ENCODE data around the gene SORT1. TPM values are rescaled to one million over a fixed set of nuclear protein-coding genes. Genes with fewer than 3 reads are reported as not detected.

Gene SORT1
- total RNA-seq, 2 experiments from 2014 or later = 21.8 to 45.5 TPM

DNA sequence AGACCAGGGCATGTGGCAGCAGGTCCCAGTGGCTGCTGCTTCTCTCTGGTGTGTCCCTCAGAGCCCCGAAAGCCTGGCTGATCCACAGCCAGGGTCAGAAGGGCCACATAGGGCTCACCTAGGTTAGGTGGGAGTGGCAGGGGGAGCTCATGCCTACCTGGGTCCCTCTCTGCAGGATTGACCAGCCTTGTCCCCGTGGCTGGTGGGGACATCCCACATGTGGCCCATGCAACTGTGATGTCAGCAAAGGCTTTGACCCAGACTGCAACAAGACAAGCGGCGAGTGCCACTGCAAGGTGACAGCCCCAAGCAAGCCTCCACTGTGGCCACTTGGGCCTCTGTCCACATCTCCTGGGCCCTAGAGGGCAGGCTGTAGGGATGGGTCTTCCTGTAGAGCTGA lies 132.7 kb downstream of the SORT1 start:
- ChIA-PET CTCF (ENCODE audit: unreplicated experiment) (interaction anchor here (1.2 kb wide), 1 partner anchor 135 kb away, joined by 4 read pairs; no protein-coding TSS in a partner anchor), POLR2A (no interaction called here)
- H3K9me2 ChIP-seq (ENCODE audit: insufficient read depth, low read length) = no peaks in the 10 kb centered on the region
- intact Hi-C loops (cut with micrococcal nuclease; ENCODE audit: unreplicated experiment) = no loop called here
- no peaks in the 10 kb centered on the region for H3K36me3 ChIP-seq (ENCODE audit: insufficient read depth, low read length)
- BruUV-seq (replicated peaks) = no TSS peak
- DNase-seq (ENCODE audit: low spot score) = no peak
- H3K27ac ChIP-seq (ENCODE audit: low read depth, low read length, poor library complexity, severe bottlenecking) = no peak overlapping the region
- no peak overlapping the region for H2AFZ ChIP-seq (ENCODE audit: low read length)
- H3K79me2 ChIP-seq (ENCODE audit: insufficient read depth, low read depth, low read length) = no peaks in the 10 kb centered on the region
- H3K4me1 ChIP-seq (ENCODE audit: insufficient read depth, low read length, poor library complexity, severe bottlenecking) = no peaks in the 10 kb centered on the region
- no peak overlapping the region for H3K4me3 ChIP-seq (ENCODE audit: low read depth, low read length, poor library complexity, severe bottlenecking)
- H4K20me1 ChIP-seq (ENCODE audit: insufficient read depth, low read length) = no peaks in the 10 kb centered on the region
- H3K9me3 ChIP-seq (ENCODE audit: low read length) = no peaks in the 10 kb centered on the region
- TF ChIP-seq EZH2phosphoT487 (IDR thresholded peaks at IDR 0.05; ENCODE audit: borderline replicate concordance, low read depth, low read length) = no peak
- TF ChIP-seq, protein P1, sequence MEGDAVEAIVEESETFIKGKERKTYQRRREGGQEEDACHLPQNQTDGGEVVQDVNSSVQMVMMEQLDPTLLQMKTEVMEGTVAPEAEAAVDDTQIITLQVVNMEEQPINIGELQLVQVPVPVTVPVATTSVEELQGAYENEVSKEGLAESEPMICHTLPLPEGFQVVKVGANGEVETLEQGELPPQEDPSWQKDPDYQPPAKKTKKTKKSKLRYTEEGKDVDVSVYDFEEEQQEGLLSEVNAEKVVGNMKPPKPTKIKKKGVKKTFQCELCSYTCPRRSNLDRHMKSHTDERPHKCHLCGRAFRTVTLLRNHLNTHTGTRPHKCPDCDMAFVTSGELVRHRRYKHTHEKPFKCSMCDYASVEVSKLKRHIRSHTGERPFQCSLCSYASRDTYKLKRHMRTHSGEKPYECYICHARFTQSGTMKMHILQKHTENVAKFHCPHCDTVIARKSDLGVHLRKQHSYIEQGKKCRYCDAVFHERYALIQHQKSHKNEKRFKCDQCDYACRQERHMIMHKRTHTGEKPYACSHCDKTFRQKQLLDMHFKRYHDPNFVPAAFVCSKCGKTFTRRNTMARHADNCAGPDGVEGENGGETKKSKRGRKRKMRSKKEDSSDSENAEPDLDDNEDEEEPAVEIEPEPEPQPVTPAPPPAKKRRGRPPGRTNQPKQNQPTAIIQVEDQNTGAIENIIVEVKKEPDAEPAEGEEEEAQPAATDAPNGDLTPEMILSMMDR (conservative IDR thresholded peaks at IDR 0.05; ENCODE audit: low read length) = no peak
- H3K4me2 ChIP-seq (ENCODE audit: low read length) = no peak overlapping the region

DNA sequence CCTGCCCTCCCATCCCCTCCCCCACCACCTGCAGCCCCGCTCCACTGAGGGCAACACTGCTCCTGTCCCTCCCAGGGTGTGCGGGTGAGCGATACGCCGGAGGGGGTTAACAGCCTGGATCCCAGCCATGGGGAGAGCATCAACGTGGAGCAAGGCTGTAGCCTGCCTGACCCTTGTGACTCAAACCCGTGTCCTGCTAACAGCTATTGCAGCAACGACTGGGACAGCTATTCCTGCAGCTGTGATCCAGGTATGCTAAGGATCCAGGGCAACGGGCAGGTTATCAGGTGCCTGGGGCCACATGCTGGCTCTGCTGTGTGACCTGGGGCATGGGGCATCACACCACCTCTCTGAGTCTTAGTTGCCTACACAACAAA lies 133.4 kb downstream of the SORT1 start:
- ChIA-PET CTCF (ENCODE audit: unreplicated experiment) (interaction anchor here (1.2 kb wide), 1 partner anchor 136 kb away, joined by 4 read pairs; no protein-coding TSS in a partner anchor), POLR2A (no interaction called here)
- no peaks in the 10 kb centered on the region; the same call in 1 of the 2 replicates for H3K36me3 ChIP-seq (ENCODE audit: insufficient read depth, low read length)
- no peaks in the 10 kb centered on the region for H3K79me2 ChIP-seq (ENCODE audit: insufficient read depth, low read depth, low read length)
- H3K4me3 ChIP-seq (ENCODE audit: low read depth, low read length, poor library complexity, severe bottlenecking) = no peak overlapping the region
- no peak overlapping the region for H3K27ac ChIP-seq (ENCODE audit: low read depth, low read length, poor library complexity, severe bottlenecking)
- no peak for DNase-seq (ENCODE audit: low spot score)
- no peak overlapping the region for H2AFZ ChIP-seq (ENCODE audit: low read length)
- no peaks in the 10 kb centered on the region for H3K4me1 ChIP-seq (ENCODE audit: insufficient read depth, low read length, poor library complexity, severe bottlenecking)
- H3K9me3 ChIP-seq (ENCODE audit: low read length) = no peaks in the 10 kb centered on the region
- intact Hi-C loops (cut with micrococcal nuclease; ENCODE audit: unreplicated experiment) = no loop called here
- no peaks in the 10 kb centered on the region for H3K9me2 ChIP-seq (ENCODE audit: insufficient read depth, low read length)
- no TSS peak for BruUV-seq (replicated peaks)
- H4K20me1 ChIP-seq (ENCODE audit: insufficient read depth, low read length) = no peaks in the 10 kb centered on the region
- H3K4me2 ChIP-seq (ENCODE audit: low read length) = no peak overlapping the region
- no peak for TF ChIP-seq EZH2phosphoT487 (IDR thresholded peaks at IDR 0.05; ENCODE audit: borderline replicate concordance, low read depth, low read length)
- TF ChIP-seq, protein P1 (conservative IDR thresholded peaks at IDR 0.05; ENCODE audit: low read length) = no peak

DNA sequence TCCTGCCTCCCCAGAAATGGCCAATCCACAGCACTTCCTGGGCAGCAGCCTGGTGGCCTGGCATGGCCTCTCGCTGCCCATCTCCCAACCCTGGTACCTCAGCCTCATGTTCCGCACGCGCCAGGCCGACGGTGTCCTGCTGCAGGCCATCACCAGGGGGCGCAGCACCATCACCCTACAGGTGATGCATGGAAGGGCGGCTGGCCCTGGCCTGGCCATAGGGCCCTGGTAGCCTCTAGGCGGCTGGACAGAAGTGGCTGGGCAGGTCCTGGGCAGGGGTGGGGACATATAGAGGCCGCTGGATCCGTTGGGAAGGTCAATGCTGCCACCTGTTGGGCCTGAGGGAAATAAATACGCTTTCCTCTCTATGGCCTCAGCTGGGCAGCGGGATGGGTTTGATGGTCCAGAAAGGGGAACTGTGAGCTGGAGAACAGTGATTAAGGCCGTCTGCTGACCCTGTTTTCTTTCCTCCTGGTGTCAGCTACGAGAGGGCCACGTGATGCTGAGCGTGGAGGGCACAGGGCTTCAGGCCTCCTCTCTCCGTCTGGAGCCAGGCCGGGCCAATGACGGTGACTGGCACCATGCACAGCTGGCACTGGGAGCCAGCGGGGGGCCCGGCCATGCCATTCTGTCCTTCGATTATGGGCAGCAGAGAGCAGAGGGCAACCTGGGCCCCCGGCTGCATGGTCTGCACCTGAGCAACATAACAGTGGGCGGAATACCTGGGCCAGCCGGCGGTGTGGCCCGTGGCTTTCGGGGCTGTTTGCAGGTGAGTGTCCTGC lies 133.9 kb downstream of the SORT1 start:
- H4K20me1 ChIP-seq (ENCODE audit: insufficient read depth, low read length) = no peaks in the 10 kb centered on the region
- no peaks in the 10 kb centered on the region for H3K9me2 ChIP-seq (ENCODE audit: insufficient read depth, low read length)
- H3K4me1 ChIP-seq (ENCODE audit: insufficient read depth, low read length, poor library complexity, severe bottlenecking) = no peaks in the 10 kb centered on the region
- TF ChIP-seq, protein P1 (conservative IDR thresholded peaks at IDR 0.05; ENCODE audit: low read length) = peak; percentile 93
- TF ChIP-seq EZH2phosphoT487 (IDR thresholded peaks at IDR 0.05; ENCODE audit: borderline replicate concordance, low read depth, low read length) = no peak
- BruUV-seq (replicated peaks) = no TSS peak
- H3K9me3 ChIP-seq (ENCODE audit: low read length) = no peaks in the 10 kb centered on the region
- H3K36me3 ChIP-seq (ENCODE audit: insufficient read depth, low read length) = peaks cover 4% of the 10 kb centered on the region; the same call in 1 of the 2 replicates
- no peak overlapping the region for H3K4me2 ChIP-seq (ENCODE audit: low read length)
- DNase-seq (ENCODE audit: low spot score) = peak; percentile 76
- ChIA-PET POLR2A (no interaction called here), CTCF (ENCODE audit: unreplicated experiment) (interaction anchor here (1.2 kb wide), 1 partner anchor 137 kb away, joined by 4 read pairs; no protein-coding TSS in a partner anchor)
- no peak overlapping the region for H3K27ac ChIP-seq (ENCODE audit: low read depth, low read length, poor library complexity, severe bottlenecking)
- intact Hi-C loops (cut with micrococcal nuclease; ENCODE audit: unreplicated experiment) = loop anchor here (1.0 kb wide), 2 partner anchors 136 to 269 kb away; no protein-coding TSS in a partner anchor
- no peaks in the 10 kb centered on the region for H3K79me2 ChIP-seq (ENCODE audit: insufficient read depth, low read depth, low read length)
- H2AFZ ChIP-seq (ENCODE audit: low read length) = no peak overlapping the region
- no peak overlapping the region for H3K4me3 ChIP-seq (ENCODE audit: low read depth, low read length, poor library complexity, severe bottlenecking)
